Measurements from ENCODE around the gene ARHGEF38. TPM values are rescaled to one million over a fixed set of nuclear protein-coding genes. Genes with fewer than 3 reads are reported as not detected.

Gene ARHGEF38
- total RNA-seq, 1 donor from 2014 or later = 15.5 TPM

- Histone ChIP-seq H3K4me3 (no peak overlapping the region), H3K36me3 (no peaks in the 10 kb centered on the region), H3K27me3 (no peaks in the 10 kb centered on the region), H3K4me1 (no peaks in the 10 kb centered on the region), H3K27ac (no peak overlapping the region), H3K9me3 (no peaks in the 10 kb centered on the region)
- intact Hi-C loops (cut with DNase I) = no loop called here
- DNase-seq (no peak), ATAC-seq (no peak)
- TF ChIP-seq, protein P1, sequence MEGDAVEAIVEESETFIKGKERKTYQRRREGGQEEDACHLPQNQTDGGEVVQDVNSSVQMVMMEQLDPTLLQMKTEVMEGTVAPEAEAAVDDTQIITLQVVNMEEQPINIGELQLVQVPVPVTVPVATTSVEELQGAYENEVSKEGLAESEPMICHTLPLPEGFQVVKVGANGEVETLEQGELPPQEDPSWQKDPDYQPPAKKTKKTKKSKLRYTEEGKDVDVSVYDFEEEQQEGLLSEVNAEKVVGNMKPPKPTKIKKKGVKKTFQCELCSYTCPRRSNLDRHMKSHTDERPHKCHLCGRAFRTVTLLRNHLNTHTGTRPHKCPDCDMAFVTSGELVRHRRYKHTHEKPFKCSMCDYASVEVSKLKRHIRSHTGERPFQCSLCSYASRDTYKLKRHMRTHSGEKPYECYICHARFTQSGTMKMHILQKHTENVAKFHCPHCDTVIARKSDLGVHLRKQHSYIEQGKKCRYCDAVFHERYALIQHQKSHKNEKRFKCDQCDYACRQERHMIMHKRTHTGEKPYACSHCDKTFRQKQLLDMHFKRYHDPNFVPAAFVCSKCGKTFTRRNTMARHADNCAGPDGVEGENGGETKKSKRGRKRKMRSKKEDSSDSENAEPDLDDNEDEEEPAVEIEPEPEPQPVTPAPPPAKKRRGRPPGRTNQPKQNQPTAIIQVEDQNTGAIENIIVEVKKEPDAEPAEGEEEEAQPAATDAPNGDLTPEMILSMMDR (IDR thresholded peaks at IDR 0.05) = no peak
These were observed 11.0 kb upstream of the ARHGEF38 start for GRCh38 chr4:105541420-105541819.

DNA sequence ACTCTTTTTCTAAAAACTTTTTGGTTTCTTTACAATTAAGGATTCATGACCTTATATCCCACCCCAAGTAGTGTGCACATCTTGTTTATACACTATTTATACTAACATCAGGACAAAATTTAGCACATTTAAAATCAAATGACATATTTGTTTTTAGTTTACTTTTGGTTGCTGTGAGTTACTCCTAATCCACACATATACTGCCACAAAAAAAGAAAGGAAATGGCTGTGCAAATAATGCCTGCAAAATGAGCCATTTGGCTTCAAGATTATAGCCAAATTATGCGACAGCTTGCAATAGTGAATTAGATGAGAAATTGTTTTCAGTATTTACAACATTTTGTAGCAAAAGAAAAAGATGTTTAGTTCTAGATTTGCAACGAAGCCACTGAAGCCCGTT, 10.4 kb upstream of the ARHGEF38 start:
- TF ChIP-seq, protein P1 (IDR thresholded peaks at IDR 0.05) = no peak
- ATAC-seq = no peak
- intact Hi-C loops (cut with DNase I) = no loop called here

DNA sequence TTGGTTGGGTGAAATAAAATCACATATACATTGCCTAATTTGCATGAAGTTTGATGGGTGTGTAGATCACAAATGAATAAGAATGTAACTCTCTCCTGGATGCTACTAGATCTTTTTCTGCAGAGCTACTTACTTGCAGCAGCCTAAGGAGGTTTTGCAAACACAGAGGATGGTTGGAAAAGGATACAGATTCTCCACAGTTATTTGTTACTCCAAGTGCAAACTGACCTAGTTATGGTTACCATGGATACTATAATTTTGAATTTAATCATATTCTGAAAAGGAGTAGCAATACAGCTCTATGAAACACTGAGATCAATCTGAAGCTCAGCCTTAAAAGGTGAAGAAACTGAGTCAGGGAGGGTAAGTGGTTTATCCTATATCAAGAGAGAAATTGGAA, 9.1 kb upstream of the ARHGEF38 start:
- Histone ChIP-seq H3K4me1 (no peaks in the 10 kb centered on the region), H3K9me3 (no peaks in the 10 kb centered on the region), H3K4me3 (no peak overlapping the region), H3K27me3 (no peaks in the 10 kb centered on the region), H3K36me3 (no peaks in the 10 kb centered on the region), H3K27ac (no peak overlapping the region)
- DNase-seq = no peak
- intact Hi-C loops (cut with DNase I) = no loop called here
- TF ChIP-seq, protein P1 (IDR thresholded peaks at IDR 0.05) = no peak
- ATAC-seq = no peak

More for the DNA sequence above, 10.4 kb upstream of the ARHGEF38 start:
- H3K9me3 ChIP-seq = no peaks in the 10 kb centered on the region
- H3K4me3 ChIP-seq = no peak overlapping the region
- DNase-seq = no peak
- no peaks in the 10 kb centered on the region for H3K36me3 ChIP-seq
- H3K27ac ChIP-seq = no peak overlapping the region
- H3K27me3 ChIP-seq = no peaks in the 10 kb centered on the region
- no peaks in the 10 kb centered on the region for H3K4me1 ChIP-seq

GRCh38 chr4:105543881-105544280, 8.5 kb upstream of the ARHGEF38 start:
- Histone ChIP-seq H3K27ac (no peak overlapping the region), H3K36me3 (no peaks in the 10 kb centered on the region), H3K27me3 (no peaks in the 10 kb centered on the region), H3K4me1 (no peaks in the 10 kb centered on the region), H3K4me3 (no peak overlapping the region), H3K9me3 (no peaks in the 10 kb centered on the region)
- TF ChIP-seq, protein P1 (IDR thresholded peaks at IDR 0.05) = no peak
- intact Hi-C loops (cut with DNase I) = no loop called here
- DNase-seq (no peak), ATAC-seq (no peak)

- intact Hi-C loops (cut with DNase I) = no loop called here
- Histone ChIP-seq H3K27ac (no peak overlapping the region), H3K36me3 (no peaks in the 10 kb centered on the region), H3K4me3 (no peak overlapping the region), H3K9me3 (no peaks in the 10 kb centered on the region), H3K4me1 (no peaks in the 10 kb centered on the region), H3K27me3 (no peaks in the 10 kb centered on the region)
- TF ChIP-seq, protein P1 (IDR thresholded peaks at IDR 0.05) = no peak
- DNase-seq (no peak), ATAC-seq (no peak)
These were observed 7.7 kb upstream of the ARHGEF38 start for GRCh38 chr4:105544520-105545286.

Measured in upper lobe of right lung (tissue), 1 donor.